ENCODE measurements around the gene ITPR1.

- TF ChIP-seq, protein P1, sequence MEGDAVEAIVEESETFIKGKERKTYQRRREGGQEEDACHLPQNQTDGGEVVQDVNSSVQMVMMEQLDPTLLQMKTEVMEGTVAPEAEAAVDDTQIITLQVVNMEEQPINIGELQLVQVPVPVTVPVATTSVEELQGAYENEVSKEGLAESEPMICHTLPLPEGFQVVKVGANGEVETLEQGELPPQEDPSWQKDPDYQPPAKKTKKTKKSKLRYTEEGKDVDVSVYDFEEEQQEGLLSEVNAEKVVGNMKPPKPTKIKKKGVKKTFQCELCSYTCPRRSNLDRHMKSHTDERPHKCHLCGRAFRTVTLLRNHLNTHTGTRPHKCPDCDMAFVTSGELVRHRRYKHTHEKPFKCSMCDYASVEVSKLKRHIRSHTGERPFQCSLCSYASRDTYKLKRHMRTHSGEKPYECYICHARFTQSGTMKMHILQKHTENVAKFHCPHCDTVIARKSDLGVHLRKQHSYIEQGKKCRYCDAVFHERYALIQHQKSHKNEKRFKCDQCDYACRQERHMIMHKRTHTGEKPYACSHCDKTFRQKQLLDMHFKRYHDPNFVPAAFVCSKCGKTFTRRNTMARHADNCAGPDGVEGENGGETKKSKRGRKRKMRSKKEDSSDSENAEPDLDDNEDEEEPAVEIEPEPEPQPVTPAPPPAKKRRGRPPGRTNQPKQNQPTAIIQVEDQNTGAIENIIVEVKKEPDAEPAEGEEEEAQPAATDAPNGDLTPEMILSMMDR (IDR thresholded peaks at IDR 0.05) = no peak
- TF ChIP-seq, protein P2, sequence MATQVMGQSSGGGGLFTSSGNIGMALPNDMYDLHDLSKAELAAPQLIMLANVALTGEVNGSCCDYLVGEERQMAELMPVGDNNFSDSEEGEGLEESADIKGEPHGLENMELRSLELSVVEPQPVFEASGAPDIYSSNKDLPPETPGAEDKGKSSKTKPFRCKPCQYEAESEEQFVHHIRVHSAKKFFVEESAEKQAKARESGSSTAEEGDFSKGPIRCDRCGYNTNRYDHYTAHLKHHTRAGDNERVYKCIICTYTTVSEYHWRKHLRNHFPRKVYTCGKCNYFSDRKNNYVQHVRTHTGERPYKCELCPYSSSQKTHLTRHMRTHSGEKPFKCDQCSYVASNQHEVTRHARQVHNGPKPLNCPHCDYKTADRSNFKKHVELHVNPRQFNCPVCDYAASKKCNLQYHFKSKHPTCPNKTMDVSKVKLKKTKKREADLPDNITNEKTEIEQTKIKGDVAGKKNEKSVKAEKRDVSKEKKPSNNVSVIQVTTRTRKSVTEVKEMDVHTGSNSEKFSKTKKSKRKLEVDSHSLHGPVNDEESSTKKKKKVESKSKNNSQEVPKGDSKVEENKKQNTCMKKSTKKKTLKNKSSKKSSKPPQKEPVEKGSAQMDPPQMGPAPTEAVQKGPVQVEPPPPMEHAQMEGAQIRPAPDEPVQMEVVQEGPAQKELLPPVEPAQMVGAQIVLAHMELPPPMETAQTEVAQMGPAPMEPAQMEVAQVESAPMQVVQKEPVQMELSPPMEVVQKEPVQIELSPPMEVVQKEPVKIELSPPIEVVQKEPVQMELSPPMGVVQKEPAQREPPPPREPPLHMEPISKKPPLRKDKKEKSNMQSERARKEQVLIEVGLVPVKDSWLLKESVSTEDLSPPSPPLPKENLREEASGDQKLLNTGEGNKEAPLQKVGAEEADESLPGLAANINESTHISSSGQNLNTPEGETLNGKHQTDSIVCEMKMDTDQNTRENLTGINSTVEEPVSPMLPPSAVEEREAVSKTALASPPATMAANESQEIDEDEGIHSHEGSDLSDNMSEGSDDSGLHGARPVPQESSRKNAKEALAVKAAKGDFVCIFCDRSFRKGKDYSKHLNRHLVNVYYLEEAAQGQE (IDR thresholded peaks at IDR 0.05; ENCODE audit: insufficient read depth in 1 of 2, low read depth in 2 of 2, low read length in 1 of 2) = no peak
- TF ChIP-seq SIN3A (IDR thresholded peaks at IDR 0.05; ENCODE audit: borderline replicate concordance, insufficient read depth, low read depth, low read length) = no peak
- no peak for TF ChIP-seq POLR2AphosphoS5 (IDR thresholded peaks at IDR 0.05; ENCODE audit: low read depth, low read length)
- no peak for TF ChIP-seq TCF7L2 (IDR thresholded peaks at IDR 0.05; ENCODE audit: low read depth, low read length)
Measured at GRCh38 chr3:4478261-4478660, 14.9 kb upstream of the ITPR1 start.

Measured in Panc1 (cell line).